GM20431 (cell line): ENCODE results near the gene CTNNBIP1.

ENCODE experiments used
- in situ Hi-C: fragments of 300-500 bp; cut with MseI, MboI; formaldehyde crosslinking; loops from one replicate; pipeline ENCODE4 v1.15.0; 2020; ENCODE audit warnings: low sequenced_read_pairs; ENCODE audit not compliant: unreplicated experiment

Gene CTNNBIP1

DNA sequence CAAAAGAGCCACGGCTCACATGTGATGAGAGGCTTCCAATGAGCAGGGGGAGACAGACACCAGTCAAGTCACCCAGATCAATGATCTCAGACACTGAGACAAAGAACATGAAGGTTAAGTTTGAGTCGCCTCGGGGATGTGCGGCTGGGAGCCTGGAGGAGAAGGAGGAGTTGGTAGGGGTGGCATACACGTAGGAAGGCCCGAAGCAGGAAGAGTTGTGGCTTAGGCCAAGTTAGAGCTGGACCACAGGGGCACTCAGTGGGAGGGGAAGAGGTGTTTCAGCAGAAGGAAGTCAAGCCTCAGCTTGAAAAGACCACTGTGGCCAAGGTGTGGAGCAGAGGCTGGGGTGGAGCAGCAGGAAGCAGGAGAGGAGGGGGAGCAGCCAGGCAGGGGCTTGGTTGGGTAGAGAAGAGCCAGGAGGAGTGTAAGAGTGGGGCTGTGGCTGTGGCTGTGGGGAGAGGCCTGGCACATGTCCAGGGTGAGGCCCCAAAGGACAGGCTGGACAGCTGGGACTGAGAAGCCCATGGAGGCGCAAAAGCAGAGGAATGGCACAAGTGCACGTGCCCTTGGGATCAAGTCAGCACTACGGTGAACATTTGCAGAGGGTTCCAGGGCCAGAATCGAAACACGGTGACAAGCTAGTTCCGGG lies 27.6 kb downstream of the CTNNBIP1 start:
- in situ Hi-C loops: no loop called here

DNA sequence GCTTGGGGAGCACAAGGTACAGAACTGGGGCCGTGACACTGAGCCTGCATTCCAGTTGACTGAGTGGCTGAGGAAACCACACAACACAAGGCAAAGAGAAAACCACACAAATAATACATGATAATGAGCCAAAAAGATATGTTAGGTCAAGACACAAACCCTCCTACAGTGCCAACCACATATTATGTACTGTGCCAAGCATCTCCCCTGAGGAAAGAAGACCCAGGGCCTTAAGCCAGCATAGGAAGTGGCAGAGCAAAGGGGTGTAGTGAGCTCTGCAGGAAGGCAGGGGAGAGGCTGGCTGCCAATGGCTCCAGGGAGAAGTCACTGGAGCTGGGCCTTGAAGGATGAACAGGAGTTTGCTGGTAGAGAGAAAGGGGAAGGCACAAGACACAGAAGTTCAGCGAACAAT lies 28.2 kb downstream of the CTNNBIP1 start:
- in situ Hi-C loops: no loop called here

DNA sequence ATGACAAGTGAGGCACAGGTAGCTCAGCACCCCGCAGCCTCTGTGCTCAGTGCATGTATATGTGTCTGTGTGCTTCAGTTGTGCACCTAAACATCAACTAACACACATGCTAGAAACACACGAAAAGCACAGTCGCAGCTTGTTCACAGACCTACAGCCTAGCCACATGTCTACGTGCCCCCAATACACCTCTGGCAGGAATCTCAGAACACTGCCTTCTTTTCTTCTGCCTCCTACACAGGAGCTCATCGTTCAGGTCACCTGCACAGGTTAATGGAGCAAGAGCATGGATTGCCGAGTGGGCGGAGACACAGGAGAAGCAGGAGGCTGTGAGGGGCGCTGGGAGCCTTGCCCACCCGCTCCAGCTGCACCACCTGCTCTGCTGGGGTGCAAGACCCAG lies 31.7 kb downstream of the CTNNBIP1 start:
- in situ Hi-C loops: no loop called here

DNA sequence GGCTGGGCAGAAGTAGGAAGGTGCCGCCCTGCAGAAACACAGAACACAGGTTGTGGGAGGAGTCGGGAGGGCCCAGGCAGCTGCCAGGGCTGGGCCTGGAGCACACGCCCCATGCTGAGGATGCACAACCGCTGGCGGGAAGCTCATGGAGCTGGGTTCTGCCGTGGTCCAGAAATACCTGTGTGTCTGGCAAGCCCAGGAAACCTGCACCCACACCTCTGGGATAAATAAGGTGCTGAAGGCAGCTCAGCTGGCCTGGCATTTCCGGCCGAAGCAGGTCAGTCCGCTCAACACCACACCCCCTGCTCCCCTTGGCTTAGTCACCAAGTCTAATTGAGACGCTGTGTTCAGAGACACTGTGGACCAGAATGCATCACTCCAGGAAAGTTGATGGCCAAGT lies 32.1 kb downstream of the CTNNBIP1 start:
- in situ Hi-C loops: no loop called here

DNA sequence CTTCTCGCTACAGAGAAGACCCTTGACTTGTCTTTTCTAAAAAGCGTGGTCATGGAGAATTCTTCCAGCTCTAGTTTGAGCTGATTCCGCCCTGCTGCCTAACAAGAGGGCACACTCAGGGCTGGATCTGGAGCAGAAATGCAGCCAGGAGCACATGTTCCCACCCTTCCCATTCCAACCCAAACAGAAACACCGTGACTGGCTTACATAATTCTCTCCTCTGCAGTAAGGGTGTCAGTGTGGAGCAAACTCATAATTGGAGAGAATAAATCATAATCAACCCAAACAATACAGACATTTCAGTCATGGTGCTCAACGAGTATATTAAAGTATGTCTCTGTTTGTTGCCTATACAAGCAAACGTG lies 34.5 kb downstream of the CTNNBIP1 start:
- in situ Hi-C loops: no loop called here

DNA sequence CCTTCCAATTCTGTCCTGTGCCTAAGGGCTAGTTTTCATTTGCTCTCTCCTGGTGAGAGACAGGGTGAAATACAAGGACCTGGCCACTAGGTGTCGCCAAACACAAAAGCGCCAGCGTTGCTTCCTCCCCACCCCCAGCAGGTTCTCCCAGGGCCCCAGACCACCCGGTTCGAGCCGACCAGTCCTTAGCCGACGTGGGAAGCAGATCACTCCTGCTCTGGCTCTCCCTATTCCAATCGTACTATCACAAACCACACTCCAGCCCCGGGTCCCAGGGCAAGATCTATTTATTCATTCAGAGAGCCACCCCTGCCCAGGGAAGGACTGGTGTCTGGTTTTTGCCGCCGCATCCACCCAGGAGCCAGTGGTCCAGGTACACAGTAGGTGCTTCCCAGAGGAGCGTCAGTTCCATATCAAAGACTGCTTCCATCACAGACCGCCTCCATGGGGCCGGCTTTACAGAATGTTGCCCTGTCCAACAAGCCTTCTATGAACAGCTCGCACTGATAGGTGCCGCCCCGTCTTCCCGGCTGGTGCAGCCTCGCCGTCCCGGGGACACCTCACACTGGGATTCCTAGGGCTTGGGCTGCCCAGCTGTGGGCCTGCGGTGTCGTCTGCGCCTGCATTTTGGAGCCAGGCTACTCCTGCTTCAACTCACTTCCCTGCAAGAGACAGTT lies 35.0 kb downstream of the CTNNBIP1 start:
- in situ Hi-C loops: loop anchor here (25.0 kb wide), 1 partner anchor 263 kb away; no protein-coding TSS in a partner anchor

DNA sequence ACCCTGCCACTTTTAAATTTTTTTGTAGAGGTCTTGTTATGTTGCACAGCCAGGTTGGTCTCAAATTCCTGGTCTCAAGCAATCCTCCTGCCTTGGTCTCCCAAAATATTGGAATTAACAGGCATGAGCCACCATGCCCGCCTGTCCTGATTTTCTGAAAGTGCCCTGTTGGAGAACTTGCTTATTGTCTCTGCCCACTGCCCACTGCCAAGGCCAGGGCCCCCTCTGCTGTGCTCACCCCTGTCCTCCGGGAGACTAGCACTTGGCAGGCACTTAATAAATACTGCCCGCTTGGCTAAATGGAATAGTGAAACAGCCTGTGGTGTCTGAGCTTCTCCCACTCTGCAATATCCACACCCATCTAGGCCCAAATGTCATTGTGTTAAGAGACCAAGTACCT lies 35.7 kb downstream of the CTNNBIP1 start:
- in situ Hi-C loops: loop anchor here (25.0 kb wide), 1 partner anchor 262 kb away; no protein-coding TSS in a partner anchor

DNA sequence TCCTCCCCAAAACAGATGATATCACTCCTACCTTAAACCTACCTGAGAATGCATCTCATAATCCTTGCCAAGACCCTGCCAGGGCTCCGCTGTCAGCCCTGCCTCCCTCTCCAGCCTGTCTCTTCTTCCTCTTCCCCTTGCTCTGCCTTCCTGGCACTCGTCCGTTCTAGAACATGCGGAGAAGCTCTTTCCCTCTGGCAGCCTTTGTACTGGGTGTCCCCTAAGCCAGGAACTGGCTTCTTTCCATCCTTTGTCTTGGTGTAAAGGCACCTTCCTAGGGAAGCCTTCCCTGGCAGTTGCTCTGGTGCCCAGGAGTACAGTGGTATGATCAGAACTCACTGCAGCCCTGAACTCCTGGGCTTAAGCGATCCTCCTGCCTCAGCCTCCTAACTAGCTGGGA lies 36.1 kb downstream of the CTNNBIP1 start:
- in situ Hi-C loops: loop anchor here (25.0 kb wide), 1 partner anchor 262 kb away; no protein-coding TSS in a partner anchor

DNA sequence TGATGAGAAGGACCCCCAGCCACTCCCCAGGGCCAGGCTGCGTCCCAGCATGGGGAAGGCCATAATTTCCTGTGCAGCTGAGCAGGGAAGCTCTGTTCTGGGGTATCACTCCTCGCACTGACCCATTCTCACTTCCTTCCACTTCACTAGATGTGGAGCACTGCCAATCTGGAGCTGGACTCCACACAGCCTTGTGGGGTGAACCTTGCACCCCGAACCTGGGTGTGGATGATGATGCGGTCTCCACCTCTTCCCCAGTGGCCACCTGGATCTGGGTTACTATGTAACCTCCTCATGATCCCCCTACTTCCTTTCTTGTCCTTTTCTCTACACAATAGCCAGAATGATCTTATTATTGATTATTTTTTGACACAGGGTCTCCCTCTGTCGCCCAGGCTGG lies 36.7 kb downstream of the CTNNBIP1 start:
- in situ Hi-C loops: loop anchor here (25.0 kb wide), 1 partner anchor 261 kb away; no protein-coding TSS in a partner anchor

DNA sequence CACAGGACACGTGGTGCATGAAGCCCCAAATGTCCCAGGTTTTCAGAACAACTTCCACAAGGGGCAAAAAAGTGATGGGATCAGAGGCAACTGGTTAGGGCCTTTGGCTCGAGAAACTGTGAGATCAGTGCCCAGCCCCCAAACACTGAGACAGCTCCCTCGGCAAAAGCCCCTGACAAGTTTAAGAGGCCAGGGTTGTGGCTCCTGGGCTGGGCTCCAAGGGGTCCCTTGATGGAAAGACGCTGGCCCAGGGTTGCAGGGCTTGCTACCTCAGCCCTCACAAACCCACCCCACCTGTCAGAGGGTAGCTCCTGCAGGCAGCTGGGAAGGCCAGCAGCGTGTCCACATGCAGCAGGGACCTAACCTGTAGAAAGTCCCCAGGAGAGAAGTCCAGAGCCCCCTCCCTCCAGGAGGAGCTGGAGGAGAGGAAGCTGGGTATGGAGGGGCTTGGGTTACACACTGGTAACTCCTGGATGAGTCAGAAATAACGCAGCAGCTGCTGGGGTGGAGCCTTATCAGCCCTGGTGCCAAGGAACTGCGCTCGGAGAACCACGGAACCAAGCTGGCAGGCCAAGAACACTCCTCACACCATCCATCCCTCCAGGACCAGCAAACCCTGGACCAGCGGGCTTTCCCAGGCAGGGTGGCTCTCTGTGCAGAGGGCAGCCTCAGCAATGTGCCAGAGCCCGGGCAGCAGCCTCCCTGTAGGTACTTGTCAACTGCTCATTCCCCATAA lies 37.5 kb downstream of the CTNNBIP1 start:
- in situ Hi-C loops: loop anchor here (25.0 kb wide), 1 partner anchor 260 kb away; no protein-coding TSS in a partner anchor

DNA sequence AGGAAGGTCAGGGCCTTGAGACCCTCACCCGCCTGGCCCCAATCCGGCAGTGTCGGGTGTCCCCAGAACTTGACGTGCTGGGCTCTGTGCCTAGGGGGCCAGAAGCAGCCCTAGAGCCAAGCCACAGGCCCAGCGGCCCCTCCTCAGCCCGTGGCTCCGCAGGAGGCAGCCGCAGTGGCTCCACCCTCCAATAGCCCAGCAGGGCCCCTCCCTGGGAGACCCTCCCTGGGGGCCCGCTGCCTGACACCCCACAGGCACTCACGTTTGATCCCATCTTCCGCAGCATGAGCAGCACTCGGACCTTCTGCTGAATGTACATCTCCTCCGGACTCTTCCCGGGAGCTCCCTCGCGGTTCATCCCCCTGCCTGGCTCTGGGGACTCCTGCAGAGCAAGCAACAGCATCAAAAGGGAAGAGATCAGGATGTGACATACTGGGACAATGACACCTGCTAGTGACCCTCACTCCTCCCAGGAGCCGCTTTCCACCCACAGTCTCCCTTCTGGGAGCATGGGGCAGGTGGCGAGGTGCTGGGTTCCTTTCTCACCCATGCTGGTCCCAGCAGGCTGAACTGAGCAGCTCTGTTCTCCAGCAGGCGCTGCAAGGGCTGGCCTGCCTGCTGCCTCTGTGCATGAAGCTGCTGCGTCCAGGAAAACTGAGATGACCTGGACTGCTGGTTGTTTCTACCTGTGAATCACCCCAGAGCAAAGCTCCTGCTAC lies 38.2 kb downstream of the CTNNBIP1 start:
- in situ Hi-C loops: loop anchor here (25.0 kb wide), 1 partner anchor 260 kb away; no protein-coding TSS in a partner anchor

DNA sequence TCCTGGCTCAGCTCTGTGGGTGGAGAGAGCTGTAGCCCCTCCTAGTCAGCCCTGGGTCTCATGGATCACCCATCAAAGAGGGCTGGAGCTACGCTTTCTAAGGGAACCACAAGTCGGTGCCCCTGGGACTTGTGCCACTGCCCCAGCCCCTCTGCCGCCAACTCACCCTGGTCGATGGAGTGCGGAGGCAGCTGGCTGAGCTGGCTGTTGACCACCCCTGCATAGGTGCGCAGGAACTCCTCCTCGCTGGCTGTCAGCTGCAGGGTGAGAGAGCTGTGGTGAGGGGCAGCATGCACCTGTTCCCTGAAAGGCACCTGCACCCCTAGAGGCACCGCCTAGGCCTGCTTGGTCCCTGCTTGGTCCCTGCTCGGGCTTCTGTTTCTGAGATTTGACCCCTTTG lies 39.0 kb downstream of the CTNNBIP1 start:
- in situ Hi-C loops: loop anchor here (25.0 kb wide), 1 partner anchor 259 kb away; no protein-coding TSS in a partner anchor

DNA sequence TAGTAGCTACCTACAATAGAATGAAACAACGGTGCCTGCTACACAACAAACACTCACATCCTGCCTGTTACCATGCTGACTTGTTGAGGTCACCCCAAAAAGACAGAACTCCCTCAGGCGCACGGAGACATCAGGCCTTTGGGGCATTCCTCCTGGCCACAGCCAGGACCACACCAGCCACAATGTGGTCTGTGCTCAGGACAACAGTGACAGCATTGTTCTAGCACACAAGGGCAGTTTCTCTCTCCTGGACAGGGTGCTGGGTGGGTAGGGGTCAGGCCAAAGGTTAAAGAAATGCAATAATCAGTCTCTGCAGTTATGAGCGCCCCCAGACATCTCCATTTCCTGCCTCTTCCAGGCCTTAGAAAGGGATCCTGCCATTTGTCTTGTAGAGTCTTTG lies 39.5 kb downstream of the CTNNBIP1 start:
- in situ Hi-C loops: loop anchor here (25.0 kb wide), 1 partner anchor 258 kb away; no protein-coding TSS in a partner anchor

DNA sequence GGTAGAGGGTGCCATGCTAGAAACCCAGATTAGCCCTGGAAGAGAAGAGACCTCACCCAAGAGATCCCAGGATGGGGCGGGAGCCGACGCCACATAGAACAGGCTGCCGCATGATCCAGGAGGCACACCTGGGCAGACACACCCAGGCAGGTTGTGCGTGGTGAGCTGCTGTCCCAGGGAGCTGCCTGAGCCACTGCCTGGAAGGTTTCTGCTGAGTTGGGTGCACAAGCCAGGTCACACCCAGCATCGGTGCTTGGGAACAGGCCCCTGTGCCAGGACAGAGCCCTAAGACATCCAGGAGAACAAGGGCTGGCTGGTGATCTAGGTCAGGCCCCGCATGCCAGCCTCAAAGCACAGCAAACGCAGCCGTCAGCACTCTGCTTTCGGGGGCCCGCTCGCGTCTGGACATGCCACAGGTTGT lies 40.2 kb downstream of the CTNNBIP1 start:
- in situ Hi-C loops: loop anchor here (10.0 to 25.0 kb wide), 2 partner anchors 85 to 258 kb away; no protein-coding TSS in a partner anchor

DNA sequence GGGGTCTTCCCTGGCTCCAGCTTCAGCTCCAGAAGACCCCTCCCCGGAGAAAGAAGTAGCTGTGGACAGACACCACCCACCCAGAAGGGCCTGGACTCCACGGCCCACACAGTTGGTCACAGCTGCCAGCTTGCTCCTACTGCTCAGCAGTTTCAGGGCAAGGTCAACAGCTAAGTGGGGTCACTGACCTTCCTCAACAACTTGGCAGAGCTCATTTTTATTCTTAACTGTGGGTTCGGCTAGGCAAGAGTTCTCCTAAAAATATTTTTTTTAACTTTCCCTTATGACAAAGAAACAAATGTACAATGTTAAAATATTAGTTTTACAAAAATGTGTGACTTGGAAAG lies 41.9 kb downstream of the CTNNBIP1 start:
- in situ Hi-C loops: loop anchor here (10.0 to 25.0 kb wide), 2 partner anchors 83 to 256 kb away; no protein-coding TSS in a partner anchor

DNA sequence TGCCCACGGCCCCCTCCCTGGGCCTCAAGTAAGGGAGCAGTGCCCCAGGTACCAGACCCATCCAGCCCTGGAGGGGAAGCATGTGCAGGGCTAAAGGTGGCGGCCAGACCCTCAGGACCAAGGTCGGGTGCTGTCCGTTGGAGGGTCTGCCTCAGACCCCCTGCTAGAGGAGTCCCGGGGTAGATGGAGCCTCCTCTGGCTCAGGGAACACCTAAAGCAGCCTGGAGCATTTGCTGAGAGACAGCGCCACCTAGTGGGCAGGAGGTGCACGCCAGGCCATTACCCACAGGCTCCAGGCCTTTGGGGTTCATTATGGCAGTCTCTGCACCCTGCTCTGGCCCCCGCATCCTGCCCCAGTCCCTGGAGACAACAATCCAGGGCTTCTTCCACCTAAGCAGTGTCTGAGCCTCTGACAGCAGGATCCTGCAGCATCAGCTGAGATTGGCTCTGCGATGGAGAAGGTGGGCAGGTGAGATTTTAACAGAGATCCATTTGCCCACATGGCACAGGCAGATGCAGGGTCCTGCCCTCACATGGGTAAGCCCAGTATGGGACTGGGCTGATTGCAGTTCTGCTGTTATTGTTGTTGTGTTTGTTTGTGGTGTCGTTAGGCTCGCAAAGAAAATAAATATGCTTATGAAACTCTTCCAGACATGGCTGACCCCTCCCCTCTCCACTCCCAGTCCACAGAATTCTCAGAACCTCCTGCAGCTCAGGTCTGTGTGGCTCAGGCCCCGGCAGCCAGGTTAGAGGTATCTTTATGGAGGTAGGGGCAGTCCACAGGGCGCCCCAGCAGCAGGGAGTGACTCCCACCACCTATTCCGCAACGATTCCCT lies 42.4 kb downstream of the CTNNBIP1 start:
- in situ Hi-C loops: loop anchor here (10.0 to 25.0 kb wide), 2 partner anchors 83 to 255 kb away; no protein-coding TSS in a partner anchor

DNA sequence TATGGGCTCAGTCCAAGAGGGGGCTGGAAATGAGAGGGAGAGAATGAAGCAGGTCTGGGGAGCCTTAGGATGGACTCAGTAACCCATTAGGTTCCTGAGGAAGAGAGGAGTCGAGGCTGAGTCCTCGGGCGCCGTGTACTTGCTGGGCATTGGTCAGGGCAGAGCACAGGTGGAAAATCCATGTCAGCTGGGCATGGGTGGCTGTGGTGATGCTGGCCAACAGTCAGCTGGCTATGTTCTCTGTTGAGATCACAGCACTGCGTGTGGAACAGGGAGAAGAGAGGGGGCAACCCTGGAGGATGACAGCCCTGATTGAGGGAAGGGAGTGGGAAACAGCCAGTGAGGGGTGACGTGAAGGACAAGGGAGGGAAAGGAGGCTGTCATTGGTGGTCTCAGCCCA lies 43.2 kb downstream of the CTNNBIP1 start:
- in situ Hi-C loops: loop anchor here (10.0 to 25.0 kb wide), 2 partner anchors 82 to 255 kb away; no protein-coding TSS in a partner anchor

DNA sequence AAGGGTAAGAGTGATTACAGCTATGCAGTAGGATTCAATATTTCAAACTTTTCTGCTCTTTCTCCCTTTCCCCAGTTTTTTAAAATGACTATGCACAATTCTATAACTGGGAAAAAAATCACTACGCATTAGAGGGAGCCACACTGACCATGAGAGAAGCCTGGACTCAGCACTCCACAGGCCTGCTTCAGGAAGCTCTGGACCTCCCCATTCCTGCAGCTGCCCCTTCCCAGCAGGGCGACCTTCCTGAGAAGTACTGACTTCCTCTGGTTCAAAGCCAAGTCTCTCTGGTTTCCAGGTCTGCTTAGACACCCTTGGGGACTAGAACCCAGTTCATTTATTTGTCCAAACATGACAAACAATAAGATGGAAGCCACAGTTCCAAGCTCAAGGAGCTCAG lies 44.3 kb downstream of the CTNNBIP1 start:
- in situ Hi-C loops: loop anchor here (10.0 to 25.0 kb wide), 2 partner anchors 81 to 253 kb away; no protein-coding TSS in a partner anchor

DNA sequence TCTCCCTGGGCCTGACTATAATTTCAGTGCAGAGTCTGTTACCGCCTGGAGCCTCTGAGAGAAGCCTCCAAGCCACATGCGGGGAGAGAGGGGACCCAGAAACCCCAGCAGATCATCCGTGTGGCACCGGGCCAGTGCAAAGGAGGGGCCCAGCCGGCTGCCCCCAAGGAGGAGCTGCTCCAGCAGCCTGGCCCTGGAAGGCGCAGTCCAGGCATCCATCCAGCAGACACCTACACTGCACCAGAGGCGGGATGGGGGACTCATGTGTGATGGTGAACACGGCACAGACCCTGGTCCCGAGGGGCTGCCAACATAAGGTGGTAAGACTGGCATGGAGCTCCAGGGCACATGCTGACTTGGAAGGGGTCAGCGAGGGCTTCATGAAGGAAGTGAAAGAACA lies 46.7 kb downstream of the CTNNBIP1 start:
- in situ Hi-C loops: loop anchor here (10.0 to 25.0 kb wide), 2 partner anchors 79 to 251 kb away; no protein-coding TSS in a partner anchor
